ENCODE measurements around the gene B4GALT1.

B4GALT1 gene

DNA sequence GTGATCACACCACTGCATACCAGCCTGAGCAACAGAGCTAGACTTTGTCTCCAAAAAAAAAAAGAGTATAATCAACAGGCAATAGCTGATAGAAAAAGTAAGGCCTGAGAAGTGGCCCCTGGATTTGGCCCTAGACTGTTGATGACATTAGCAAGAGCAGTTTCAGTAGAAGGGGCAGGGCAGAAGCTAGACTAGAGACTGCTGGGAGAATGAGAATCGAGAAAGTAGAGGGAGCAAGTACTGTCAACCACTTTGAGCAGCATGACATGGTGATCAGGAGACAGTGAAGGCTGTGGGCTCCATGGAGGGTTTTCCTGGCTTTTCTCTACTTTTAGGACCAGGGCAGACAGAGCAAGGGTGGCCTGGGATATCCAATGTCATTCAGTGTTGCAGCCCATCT is 34.9 kb upstream of the B4GALT1 start:
- no peak overlapping the region for H3K4me3 ChIP-seq (ENCODE audit: low read depth, low read length)
- no peak for DNase-seq
- no peaks in the 10 kb centered on the region for H3K36me3 ChIP-seq
- peaks cover 15% of the 10 kb centered on the region; the same call in 1 of the 2 replicates for H3K27me3 ChIP-seq
- no peaks in the 10 kb centered on the region for H3K4me1 ChIP-seq
- TF ChIP-seq, protein P1, sequence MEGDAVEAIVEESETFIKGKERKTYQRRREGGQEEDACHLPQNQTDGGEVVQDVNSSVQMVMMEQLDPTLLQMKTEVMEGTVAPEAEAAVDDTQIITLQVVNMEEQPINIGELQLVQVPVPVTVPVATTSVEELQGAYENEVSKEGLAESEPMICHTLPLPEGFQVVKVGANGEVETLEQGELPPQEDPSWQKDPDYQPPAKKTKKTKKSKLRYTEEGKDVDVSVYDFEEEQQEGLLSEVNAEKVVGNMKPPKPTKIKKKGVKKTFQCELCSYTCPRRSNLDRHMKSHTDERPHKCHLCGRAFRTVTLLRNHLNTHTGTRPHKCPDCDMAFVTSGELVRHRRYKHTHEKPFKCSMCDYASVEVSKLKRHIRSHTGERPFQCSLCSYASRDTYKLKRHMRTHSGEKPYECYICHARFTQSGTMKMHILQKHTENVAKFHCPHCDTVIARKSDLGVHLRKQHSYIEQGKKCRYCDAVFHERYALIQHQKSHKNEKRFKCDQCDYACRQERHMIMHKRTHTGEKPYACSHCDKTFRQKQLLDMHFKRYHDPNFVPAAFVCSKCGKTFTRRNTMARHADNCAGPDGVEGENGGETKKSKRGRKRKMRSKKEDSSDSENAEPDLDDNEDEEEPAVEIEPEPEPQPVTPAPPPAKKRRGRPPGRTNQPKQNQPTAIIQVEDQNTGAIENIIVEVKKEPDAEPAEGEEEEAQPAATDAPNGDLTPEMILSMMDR (IDR thresholded peaks at IDR 0.05; ENCODE audit: low read depth, low read length), result no peak
- H3K9me3 ChIP-seq, result no peaks in the 10 kb centered on the region

DNA sequence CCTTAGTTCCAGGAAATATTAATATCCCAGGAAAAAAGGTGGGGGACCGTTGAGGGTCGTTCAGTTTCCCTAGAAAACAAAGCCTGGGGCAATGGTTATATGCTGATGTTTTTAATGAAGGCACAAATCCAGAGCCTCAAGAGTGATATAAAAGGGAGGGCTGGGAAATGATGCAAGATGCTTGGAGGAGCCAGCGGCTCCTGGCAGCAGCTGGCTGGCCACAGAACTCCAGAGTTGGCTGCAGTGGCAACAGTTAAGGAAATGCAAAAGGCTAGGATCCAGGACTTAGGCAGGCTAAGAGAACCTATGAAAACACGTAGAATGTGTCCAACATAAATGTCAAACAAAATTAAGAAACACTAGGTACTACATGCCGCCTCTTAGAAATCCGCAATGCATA is 31.0 kb upstream of the B4GALT1 start:
- Histone ChIP-seq H3K4me3 (ENCODE audit: low read depth, low read length) (no peak overlapping the region), H3K27me3 (no peaks in the 10 kb centered on the region), H3K36me3 (no peaks in the 10 kb centered on the region), H3K9me3 (no peaks in the 10 kb centered on the region), H3K4me1 (no peaks in the 10 kb centered on the region)
- DNase-seq, result no peak
- TF ChIP-seq, protein P1 (IDR thresholded peaks at IDR 0.05; ENCODE audit: low read depth, low read length), result no peak

DNA sequence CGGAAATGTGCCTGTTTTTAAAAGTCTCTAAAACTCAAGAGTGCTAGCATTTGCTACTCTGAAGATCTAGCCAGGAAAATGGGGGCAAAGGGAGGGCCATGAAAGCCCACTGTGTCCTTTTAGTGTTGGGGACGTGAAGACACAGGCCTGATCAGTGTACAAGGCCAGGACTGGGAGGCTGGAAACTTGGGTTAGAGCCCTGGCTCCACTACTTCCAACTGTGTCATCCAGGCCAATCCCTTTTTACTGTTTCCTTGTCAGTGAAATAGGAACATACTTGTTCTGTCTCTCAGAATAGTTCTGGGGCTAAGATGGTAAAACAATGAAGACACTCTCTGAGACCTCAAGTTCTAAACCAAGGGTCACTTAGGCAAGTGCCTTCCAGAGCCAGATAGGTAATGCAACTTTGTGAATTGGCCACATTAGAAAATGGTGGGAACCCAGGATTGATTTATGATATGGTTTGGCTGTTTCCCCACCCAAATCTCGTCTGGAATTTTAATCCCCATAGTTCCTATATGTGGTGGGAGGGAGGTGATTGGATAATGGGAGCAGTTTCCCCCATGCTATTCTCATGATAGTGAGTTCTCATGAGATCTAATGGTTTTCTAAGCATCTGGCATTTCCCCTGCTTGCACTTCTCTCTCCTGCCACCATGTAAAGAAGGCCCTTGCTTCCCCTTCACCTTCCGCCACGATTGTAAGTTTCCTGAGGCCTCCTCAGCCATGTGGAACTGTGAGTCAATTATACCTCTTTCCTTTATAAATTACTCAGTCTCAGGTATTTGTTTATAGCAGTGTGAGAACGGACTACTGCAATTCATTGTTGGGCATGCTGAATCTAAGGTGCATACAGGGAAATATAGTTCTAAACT is 30.4 kb upstream of the B4GALT1 start:
- no peaks in the 10 kb centered on the region for H3K4me1 ChIP-seq
- no peaks in the 10 kb centered on the region for H3K9me3 ChIP-seq
- no peak overlapping the region for H3K4me3 ChIP-seq (ENCODE audit: low read depth, low read length)
- DNase-seq, result no peak
- no peaks in the 10 kb centered on the region for H3K36me3 ChIP-seq
- no peaks in the 10 kb centered on the region for H3K27me3 ChIP-seq
- TF ChIP-seq, protein P1 (IDR thresholded peaks at IDR 0.05; ENCODE audit: low read depth, low read length), result no peak

DNA sequence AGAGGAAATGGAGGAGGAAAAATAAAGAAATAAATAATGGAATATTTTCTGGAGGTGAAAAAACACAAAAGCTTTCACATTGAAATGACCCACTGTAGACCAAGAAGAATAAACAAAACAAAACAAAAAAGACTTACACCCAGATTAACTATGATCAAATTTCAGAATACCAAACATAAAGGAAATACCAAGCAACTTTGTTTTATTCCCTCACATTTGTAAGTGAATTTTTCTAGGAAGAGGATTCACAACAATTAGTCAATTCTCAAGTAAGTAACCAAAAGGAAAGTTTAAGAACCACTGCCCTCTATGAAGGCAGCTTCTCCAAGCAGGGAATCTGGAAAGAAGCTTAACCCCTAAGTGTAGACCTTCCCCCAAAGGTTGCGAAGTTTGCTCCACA is 29.6 kb upstream of the B4GALT1 start:
- TF ChIP-seq, protein P1 (IDR thresholded peaks at IDR 0.05; ENCODE audit: low read depth, low read length), result no peak
- Histone ChIP-seq H3K9me3 (no peaks in the 10 kb centered on the region), H3K4me1 (no peaks in the 10 kb centered on the region), H3K4me3 (ENCODE audit: low read depth, low read length) (no peak overlapping the region), H3K27me3 (no peaks in the 10 kb centered on the region), H3K36me3 (no peaks in the 10 kb centered on the region)
- DNase-seq, result no peak

DNA sequence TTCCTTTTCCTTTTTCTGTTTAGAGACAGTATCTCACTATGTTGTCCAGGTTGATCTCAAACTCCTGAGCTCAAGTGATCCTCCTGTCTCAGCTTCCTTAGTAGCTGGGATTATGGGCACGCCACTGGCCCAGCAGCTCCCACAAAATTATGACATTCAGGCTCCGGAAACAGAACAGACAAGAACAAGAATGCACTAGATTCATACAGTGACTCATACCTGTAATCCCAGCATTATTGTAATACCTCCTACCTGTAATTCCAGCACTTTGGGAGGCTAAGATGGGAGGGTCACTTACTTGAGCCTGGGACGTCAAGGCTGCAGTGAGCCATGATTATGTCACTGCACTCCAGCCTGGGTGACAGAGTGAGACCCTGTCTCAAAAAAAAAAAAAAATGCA is 26.7 kb upstream of the B4GALT1 start:
- Histone ChIP-seq H3K4me1 (no peaks in the 10 kb centered on the region), H3K9me3 (no peaks in the 10 kb centered on the region), H3K36me3 (no peaks in the 10 kb centered on the region), H3K27me3 (no peaks in the 10 kb centered on the region), H3K4me3 (ENCODE audit: low read depth, low read length) (no peak overlapping the region)
- TF ChIP-seq, protein P1 (IDR thresholded peaks at IDR 0.05; ENCODE audit: low read depth, low read length), result no peak
- no peak for DNase-seq

DNA sequence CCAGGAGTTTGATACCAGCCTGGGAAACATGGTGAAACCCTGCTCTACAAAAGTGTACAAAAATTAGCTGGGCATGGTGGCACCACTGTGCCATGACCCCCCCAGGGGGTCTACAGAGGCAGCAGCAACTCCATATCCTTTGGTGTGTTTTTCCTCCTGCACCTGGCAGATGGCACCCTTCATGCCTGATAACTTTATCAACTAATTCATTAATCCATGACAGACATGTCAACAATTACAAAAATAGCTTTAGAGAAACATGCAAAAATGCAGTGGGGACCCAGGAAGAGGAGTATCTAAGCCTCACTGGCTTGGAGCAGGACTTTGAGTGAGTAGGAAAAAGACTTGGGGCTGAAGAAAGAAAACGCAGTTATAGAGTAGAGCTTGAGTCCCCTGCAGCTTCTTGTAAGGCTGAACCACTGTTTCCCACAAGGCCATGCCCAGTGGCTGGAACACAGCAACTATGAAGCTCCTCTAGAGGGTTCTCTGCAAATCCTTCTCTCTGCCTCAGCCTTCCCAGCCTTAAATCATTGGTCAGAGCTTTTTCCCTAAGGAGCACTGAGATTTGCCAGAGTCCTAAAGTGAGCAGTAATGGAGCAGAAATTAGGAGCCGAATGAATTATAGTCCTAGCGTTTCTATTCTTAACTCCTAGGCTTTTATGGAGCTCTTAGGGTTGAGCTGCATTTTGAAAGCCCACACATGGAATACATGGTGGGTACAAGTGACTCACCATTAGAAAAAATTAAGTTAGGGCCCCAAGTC is 25.5 kb upstream of the B4GALT1 start:
- Histone ChIP-seq H3K27me3 (no peaks in the 10 kb centered on the region), H3K36me3 (no peaks in the 10 kb centered on the region), H3K4me1 (no peaks in the 10 kb centered on the region), H3K9me3 (no peaks in the 10 kb centered on the region), H3K4me3 (ENCODE audit: low read depth, low read length) (no peak overlapping the region)
- no peak for DNase-seq
- TF ChIP-seq, protein P1 (IDR thresholded peaks at IDR 0.05; ENCODE audit: low read depth, low read length), result no peak

All from BE2C (cell line).